GM19328 (cell line): ENCODE results near the gene FXYD3.
"Not testable (repeated sequence)": the region's sequence is repeated elsewhere in the genome, so short reads cannot be mapped to it uniquely, and the experiment has no call there.

Experiments
- ATAC-seq: cut with Tn5 transposase; IDR thresholded peaks from one replicate; pipeline ENCODE4 v1.9.1; 2021; ENCODE audit warnings: mild to moderate bottlenecking, moderate library complexity; ENCODE audit not compliant: unreplicated experiment

The FXYD3 gene

GRCh38 chr19:35085947-35086346 lies 29.7 kb upstream of the FXYD3 start:
- ATAC-seq, result no peak

GRCh38 chr19:35086455-35086854 lies 29.2 kb upstream of the FXYD3 start:
- no peak for ATAC-seq

- ATAC-seq, result no peak
Measured at GRCh38 chr19:35087393-35087792, 28.2 kb upstream of the FXYD3 start.

- no peak for ATAC-seq
Measured at GRCh38 chr19:35088131-35088913, 27.3 kb upstream of the FXYD3 start.

- ATAC-seq, result no peak
Measured at GRCh38 chr19:35089554-35089953, 26.1 kb upstream of the FXYD3 start.

- no peak for ATAC-seq
Measured at GRCh38 chr19:35090160-35090505, 25.5 kb upstream of the FXYD3 start.

GRCh38 chr19:35090506-35091214 lies 25.0 kb upstream of the FXYD3 start:
- no peak for ATAC-seq

GRCh38 chr19:35093430-35093829 lies 22.2 kb upstream of the FXYD3 start:
- ATAC-seq, result no peak

GRCh38 chr19:35093941-35094647 lies 21.5 kb upstream of the FXYD3 start:
- no peak for ATAC-seq

GRCh38 chr19:35094656-35095055 lies 21.0 kb upstream of the FXYD3 start:
- ATAC-seq, result no peak

GRCh38 chr19:35095667-35096368 lies 19.8 kb upstream of the FXYD3 start:
- no peak for ATAC-seq

GRCh38 chr19:35098413-35099049 lies 17.1 kb upstream of the FXYD3 start:
- ATAC-seq, result no peak

GRCh38 chr19:35099155-35099896 lies 16.3 kb upstream of the FXYD3 start:
- ATAC-seq, result no peak

- ATAC-seq, result no peak
Measured at GRCh38 chr19:35099897-35100275, 15.7 kb upstream of the FXYD3 start.

- ATAC-seq, result no peak
Measured at GRCh38 chr19:35100588-35101533, 14.8 kb upstream of the FXYD3 start.

GRCh38 chr19:35101949-35102348 lies 13.7 kb upstream of the FXYD3 start:
- ATAC-seq, result not testable (repeated sequence)

GRCh38 chr19:35103614-35104013 lies 12.0 kb upstream of the FXYD3 start:
- ATAC-seq, result not testable (repeated sequence)

- no peak for ATAC-seq
Measured at GRCh38 chr19:35104361-35104760, 11.3 kb upstream of the FXYD3 start.

GRCh38 chr19:35105047-35105410 lies 10.6 kb upstream of the FXYD3 start:
- ATAC-seq, result no peak
